Loucy (cell line): ENCODE measurements around the gene NTN1.

Experiments
- H2AFZ ChIP-seq: fragments of 200-600 bp; sonication (generic); 2 replicates; pipeline ENCODE4 v1.6.0; 2016; ENCODE audit warnings: antibody characterized with exemption, mild to moderate bottlenecking, low read length, moderate library complexity
- H3F3A ChIP-seq: fragments of 200-600 bp; 2 replicates; pipeline ENCODE4 v1.6.0; 2016; ENCODE audit warnings: antibody characterized with exemption, low read depth, mild to moderate bottlenecking
- H3K27me3 ChIP-seq: fragments of 200-600 bp; sonication (generic); 2 replicates; pipeline ENCODE4 v1.6.1; 2014; ENCODE audit warnings: low read length, mild to moderate bottlenecking; ENCODE audit not compliant: insufficient read depth, poor library complexity, severe bottlenecking
- H3K36me3 ChIP-seq: fragments of 200-600 bp; sonication (generic); 2 replicates; pipeline ENCODE4 v1.6.1; 2016; ENCODE audit warnings: low read length; ENCODE audit not compliant: insufficient read depth
- H3K4me1 ChIP-seq: fragments of 200-600 bp; sonication (generic); 2 replicates; pipeline ENCODE4 v1.5.1; 2014; ENCODE audit warnings: low read length, mild to moderate bottlenecking; ENCODE audit not compliant: insufficient read depth, poor library complexity, severe bottlenecking
- H3K4me2 ChIP-seq: fragments of 200-600 bp; sonication (generic); 2 replicates; pipeline ENCODE4 v1.6.0; 2014; ENCODE audit warnings: antibody characterized with exemption, low read length, low read depth, mild to moderate bottlenecking; ENCODE audit not compliant: poor library complexity, severe bottlenecking
- H3K4me3 ChIP-seq: fragments of 200-600 bp; sonication (generic); 2 replicates; pipeline ENCODE4 v1.5.1; 2014; ENCODE audit warnings: low read length, mild to moderate bottlenecking, mixed read lengths; ENCODE audit not compliant: poor library complexity, severe bottlenecking
- H3K79me2 ChIP-seq: fragments of 200-600 bp; sonication (generic); 2 replicates; pipeline ENCODE4 v1.6.1; 2014; ENCODE audit warnings: low read length; ENCODE audit not compliant: insufficient read depth
- H3K9ac ChIP-seq: fragments of 200-600 bp; sonication (generic); 2 replicates; pipeline ENCODE4 v1.6.0; 2014; ENCODE audit warnings: mild to moderate bottlenecking, low read depth, low read length, moderate library complexity; ENCODE audit not compliant: poor library complexity, severe bottlenecking
- H3K9me2 ChIP-seq: fragments of 200-600 bp; sonication (generic); replicated peaks from 2 replicates; pipeline ENCODE4 v1.6.1; 2016; ENCODE audit warnings: low read depth, low read length, mixed read lengths
- H3K9me3 ChIP-seq: fragments of 200-600 bp; sonication (generic); 2 replicates; pipeline ENCODE4 v1.6.1; 2014; ENCODE audit warnings: mild to moderate bottlenecking, antibody characterized with exemption, low read length, low read depth; ENCODE audit not compliant: insufficient read depth
- H4K20me1 ChIP-seq: fragments of 200-600 bp; sonication (generic); 2 replicates; pipeline ENCODE4 v1.6.0; 2014; ENCODE audit warnings: antibody characterized with exemption, low read length, mild to moderate bottlenecking; ENCODE audit not compliant: insufficient read depth, poor library complexity, severe bottlenecking
- CTCF ChIP-seq: fragments of 200-600 bp; sonication (generic); conservative IDR thresholded peaks from 2 replicates; pipeline ENCODE4 v1.5.1; 2014; ENCODE audit warnings: mild to moderate bottlenecking, antibody characterized with exemption, low read length
- EZH2phosphoT487 ChIP-seq: fragments of 200-600 bp; IDR thresholded peaks from 2 replicates; pipeline ENCODE4 v1.6.1; 2018; ENCODE audit warnings: antibody characterized with exemption, mild to moderate bottlenecking, moderate library complexity, borderline replicate concordance

The NTN1 gene

GRCh38 chr17:9227819-9228407 is 206.6 kb downstream of the NTN1 start:
- no peak overlapping the region for H3K9ac ChIP-seq
- no peaks in the 10 kb centered on the region for H3K79me2 ChIP-seq
- no peaks in the 10 kb centered on the region for H3F3A ChIP-seq
- no peaks in the 10 kb centered on the region for H3K27me3 ChIP-seq
- H3K4me3 ChIP-seq = no peak overlapping the region
- no peak overlapping the region for H2AFZ ChIP-seq
- H3K4me1 ChIP-seq = no peaks in the 10 kb centered on the region
- H4K20me1 ChIP-seq = no peaks in the 10 kb centered on the region
- H3K9me3 ChIP-seq = no peaks in the 10 kb centered on the region
- TF ChIP-seq EZH2phosphoT487 (no peak), CTCF (no peak)
- H3K9me2 ChIP-seq = no peaks in the 10 kb centered on the region
- H3K36me3 ChIP-seq = no peaks in the 10 kb centered on the region
- no peak overlapping the region for H3K4me2 ChIP-seq

DNA sequence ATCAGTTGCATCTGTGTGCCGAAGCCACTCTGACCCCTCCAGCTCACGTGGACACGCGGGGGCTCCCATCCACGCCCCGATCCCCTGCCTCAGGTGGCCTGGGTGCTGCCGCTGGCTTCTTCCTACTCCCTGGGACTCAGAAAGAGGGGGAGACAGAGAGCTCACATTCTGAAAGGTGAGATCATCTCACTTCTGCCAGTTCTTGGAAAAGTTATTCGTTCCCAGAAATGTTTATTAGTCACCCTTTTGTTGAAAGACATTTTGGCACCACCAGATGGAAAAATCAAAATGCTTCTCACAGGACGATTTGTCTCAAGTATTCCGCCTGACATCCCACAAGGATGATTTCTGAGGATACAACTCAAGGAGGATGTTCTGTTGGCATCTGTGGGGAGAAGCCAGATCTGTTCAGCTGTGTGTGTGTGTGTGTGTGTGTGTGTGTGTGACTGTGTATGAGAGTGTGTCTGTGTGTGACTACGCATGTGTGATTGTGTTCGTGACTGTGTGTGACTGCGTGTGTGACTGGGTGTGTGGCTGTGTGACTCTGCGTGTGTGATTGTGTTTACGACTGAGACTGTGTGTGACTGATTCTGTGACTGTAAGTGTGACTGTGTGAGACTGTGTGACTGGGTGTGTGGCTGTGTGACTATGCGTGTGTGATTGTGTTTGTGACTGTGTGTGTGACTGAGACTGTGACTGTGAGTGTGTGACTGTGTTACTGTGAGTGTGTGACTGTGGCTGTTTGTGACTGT is 207.3 kb downstream of the NTN1 start:
- Histone ChIP-seq H3K9me3 (no peaks in the 10 kb centered on the region), H3F3A (no peaks in the 10 kb centered on the region), H3K36me3 (no peaks in the 10 kb centered on the region), H3K9me2 (no peaks in the 10 kb centered on the region), H2AFZ (no peak overlapping the region), H3K9ac (no peak overlapping the region), H3K4me3 (no peak overlapping the region), H3K27me3 (no peaks in the 10 kb centered on the region), H3K4me2 (no peak overlapping the region), H3K4me1 (no peaks in the 10 kb centered on the region), H3K79me2 (no peaks in the 10 kb centered on the region), H4K20me1 (no peaks in the 10 kb centered on the region)
- TF ChIP-seq EZH2phosphoT487 (no peak), CTCF (no peak)

GRCh38 chr17:9229160-9229825 is 208.0 kb downstream of the NTN1 start:
- H3K4me1 ChIP-seq = no peaks in the 10 kb centered on the region
- no peaks in the 10 kb centered on the region for H3K79me2 ChIP-seq
- TF ChIP-seq CTCF = no peak
- H3K4me2 ChIP-seq = no peak overlapping the region
- H3K9ac ChIP-seq = no peak overlapping the region
- no peaks in the 10 kb centered on the region for H3K27me3 ChIP-seq
- no peak overlapping the region for H3K4me3 ChIP-seq
- no peak overlapping the region for H2AFZ ChIP-seq
- no peaks in the 10 kb centered on the region for H3F3A ChIP-seq
- H3K9me2 ChIP-seq = no peaks in the 10 kb centered on the region
- no peaks in the 10 kb centered on the region for H3K9me3 ChIP-seq
- no peaks in the 10 kb centered on the region for H4K20me1 ChIP-seq
- no peaks in the 10 kb centered on the region for H3K36me3 ChIP-seq
